Stimulated activated CD4-positive, alpha-beta T cell treated with anti-CD3 and anti-CD28 coated beads, TNF-alpha, amount 100 ng/mL, for 24 hours (primary cell): ENCODE data around the gene ATXN1.
A peak's percentile ranks its signal among the peaks of the same experiment; 100 is the strongest.

Experiments used
- DNase-seq, 3 experiments: peaks; one replicate each; pipeline ENCODE4 v3.0.0-alpha.2; 2020; ENCODE audit warnings: low read depth in 3 of 3

ATXN1 gene

DNA sequence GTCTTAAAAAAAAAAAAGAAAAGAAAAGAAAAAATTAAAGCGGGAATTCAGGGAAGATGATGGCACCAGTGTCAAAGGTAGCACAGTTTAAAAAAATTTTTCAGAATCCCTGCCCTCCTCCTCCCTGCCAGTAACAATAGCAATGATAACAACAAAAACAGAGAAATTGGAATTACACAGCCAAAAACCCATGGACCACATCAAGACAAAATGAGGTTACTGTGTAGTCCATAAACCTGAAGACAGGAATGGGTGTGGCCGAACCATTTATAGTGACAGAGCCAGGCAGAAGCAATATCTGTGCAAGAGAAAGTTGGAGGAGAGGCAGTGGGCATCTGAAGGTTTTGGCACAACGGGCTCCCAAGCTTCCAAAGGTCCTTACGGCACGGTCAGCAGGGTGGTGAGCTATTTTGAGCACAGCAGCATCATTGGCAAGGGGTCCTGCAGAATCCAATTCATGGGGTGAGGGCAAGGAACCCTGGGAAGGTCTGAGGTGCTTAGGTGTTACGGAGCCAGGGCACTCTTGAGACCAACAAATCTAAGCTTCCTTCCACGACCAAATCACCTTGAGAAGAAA is 320.5 kb downstream of the ATXN1 start:
- DNase-seq: no peak

DNA sequence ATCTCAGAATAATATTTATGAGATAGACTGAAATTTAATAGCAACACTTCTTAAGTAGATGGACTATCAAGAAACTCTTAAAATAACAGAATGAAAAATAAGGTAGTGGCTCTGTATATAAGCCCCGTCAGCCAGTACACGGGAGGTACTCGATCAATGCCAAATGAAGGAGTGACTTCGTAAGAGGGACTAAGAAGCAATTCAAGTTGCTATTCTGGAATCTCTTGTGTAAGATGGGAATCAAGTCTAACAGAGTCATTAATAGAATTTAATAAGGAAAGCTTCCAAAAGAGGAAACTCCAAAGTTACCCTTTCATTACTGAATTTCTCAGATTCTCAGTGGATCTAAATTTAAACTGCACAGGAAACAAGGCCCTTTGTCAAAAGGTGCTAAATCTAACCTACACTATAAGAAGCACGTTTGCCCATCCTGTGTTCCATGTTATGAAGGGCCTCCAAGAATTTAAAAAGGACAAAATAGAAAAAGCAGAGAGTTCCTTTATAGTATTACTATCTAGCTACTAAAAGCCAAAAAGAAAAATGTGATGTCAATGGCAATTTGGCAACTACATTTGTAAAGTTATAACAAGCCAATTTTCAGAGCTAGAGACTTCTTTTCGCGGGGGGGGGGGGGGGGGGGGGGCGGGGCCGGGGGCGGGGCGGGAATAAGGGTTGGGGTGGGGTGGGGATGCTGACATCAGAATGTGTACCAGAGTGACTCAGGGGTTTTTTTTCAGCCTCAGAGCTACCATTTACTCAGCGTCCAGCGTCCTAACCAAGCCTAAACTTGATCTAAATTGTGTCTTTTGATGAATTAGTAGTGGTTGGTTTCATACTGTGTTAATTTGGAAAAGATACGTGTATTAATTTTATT is 322.3 kb downstream of the ATXN1 start:
- DNase-seq: no peak

DNA sequence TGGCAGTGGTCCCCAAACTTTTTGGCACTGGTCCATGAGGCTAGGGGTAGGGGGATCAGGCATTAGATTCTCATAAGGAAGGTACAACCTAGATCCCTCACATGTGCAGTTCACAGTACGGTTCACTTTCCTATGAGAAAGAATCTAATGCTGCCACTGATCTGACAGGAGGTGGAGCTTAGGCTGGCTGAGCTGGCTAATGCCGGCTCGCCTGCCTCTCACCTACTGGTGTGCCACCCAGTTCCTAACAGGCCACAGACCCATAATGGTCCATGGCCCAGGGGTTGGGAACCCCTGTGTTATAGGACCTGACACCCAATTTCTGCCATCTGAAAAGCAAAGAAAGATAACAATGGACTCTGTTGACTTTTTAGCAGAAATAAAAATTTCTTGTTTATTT is 323.3 kb downstream of the ATXN1 start:
- no peak for DNase-seq

DNA sequence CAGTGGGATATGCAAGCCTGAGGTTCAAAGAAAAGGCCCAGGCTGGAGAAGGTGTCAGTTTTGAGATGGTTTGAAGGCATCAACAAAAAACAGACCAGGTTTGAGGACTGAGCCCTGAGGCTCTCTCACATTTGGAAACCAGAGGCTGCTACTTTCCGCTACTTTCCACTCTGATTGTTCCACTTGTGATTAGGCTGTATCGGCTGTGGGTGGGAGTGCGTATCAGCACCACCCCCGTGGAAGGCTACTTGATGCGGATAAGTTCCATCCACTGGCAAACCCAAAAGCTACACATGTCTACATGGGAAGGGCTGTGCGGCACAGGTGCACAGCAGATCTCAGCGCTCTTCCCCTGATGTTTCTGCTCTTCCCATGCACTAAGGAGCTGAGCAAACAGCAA is 324.2 kb downstream of the ATXN1 start:
- DNase-seq: peak in 2 of 3 experiments; percentile 19 to 30

DNA sequence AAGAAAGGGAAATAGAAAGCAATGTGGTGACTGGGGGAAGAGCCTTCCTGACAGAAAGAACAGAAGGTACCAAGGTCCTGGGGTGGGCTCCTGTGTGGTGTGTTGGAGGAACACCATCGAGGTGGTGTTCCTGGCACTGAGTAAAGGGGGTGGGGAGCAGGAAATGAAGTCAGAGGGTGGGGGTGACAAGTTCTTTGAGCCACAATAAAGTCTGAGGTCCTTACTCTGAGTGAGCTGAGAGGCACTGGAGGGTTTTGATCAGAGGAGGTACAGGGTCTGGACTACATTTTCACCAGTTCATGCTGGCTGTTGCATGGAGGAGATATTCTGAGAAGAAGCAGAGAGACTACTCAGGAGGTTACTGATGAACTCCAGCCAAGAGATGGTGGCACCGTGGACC is 324.7 kb downstream of the ATXN1 start:
- no peak for DNase-seq

GRCh38 chr6:16434885-16435284 is 326.4 kb downstream of the ATXN1 start:
- no peak for DNase-seq

GRCh38 chr6:16433338-16433890 is 327.8 kb downstream of the ATXN1 start:
- DNase-seq: no peak

DNA sequence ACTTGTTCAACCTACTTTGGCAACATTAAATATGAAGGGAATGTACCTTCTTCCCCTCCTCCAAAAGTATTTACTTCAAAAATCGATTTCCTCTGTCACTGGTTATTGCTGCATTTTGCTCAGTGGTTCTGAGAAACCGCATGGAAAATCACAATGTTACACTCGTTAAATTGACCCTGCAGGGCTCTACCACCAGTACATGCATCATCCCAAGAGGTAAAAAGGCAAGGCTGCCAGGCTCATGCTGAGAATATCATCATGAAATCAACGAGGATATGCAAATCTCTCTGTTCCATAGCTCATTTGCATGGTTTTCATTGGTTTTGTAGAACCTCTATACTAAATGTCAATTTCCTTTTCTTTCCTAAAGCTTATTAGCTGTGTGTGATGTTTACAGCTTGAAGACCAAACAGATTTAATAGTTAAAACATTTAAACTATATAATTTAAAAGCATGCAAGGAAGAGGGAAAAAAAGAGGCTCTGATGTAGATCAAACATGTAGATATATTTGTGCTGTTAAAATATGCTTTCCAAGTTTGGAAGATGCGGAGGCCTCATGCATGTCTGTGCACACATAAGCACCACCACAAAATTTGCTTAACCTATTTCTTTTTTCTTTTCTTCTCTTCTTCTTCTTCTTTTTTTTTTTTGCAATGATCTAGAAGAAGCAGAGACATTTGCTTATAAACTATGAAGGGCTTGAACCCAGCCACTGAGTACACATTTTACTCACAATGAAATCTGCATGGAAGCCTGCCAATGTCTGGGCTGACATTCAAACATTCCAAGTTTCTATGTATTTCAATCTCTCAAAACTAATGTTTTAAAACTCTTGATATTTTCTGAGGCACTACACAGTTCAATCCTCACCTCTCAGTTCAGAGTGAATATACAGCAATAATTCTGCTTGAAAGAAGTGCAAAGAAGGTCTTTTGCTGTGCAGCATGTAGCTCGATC is 328.9 kb downstream of the ATXN1 start:
- DNase-seq: no peak

DNA sequence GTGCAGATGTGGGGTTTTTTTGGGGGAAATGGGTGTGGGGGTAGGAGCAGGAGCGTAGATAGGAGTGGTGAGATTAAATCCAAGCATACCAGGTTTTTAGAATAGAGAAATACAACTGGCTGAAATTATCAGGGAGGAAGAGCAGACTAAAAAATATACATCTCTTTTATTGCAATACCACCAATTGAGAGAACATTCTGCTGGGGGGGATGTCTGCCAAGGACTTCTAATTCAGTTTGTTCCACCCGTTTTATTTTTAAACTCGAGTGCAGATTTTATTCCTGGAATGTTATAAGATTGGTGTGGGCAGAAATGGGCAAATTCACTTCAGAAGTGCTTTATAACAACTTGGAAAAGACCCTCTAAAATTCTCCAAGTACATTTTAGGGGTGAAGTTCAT is 330.2 kb downstream of the ATXN1 start:
- DNase-seq: no peak

GRCh38 chr6:16430391-16431089 is 330.7 kb downstream of the ATXN1 start:
- no peak for DNase-seq

GRCh38 chr6:16429669-16430068 is 331.6 kb downstream of the ATXN1 start:
- DNase-seq: no peak

DNA sequence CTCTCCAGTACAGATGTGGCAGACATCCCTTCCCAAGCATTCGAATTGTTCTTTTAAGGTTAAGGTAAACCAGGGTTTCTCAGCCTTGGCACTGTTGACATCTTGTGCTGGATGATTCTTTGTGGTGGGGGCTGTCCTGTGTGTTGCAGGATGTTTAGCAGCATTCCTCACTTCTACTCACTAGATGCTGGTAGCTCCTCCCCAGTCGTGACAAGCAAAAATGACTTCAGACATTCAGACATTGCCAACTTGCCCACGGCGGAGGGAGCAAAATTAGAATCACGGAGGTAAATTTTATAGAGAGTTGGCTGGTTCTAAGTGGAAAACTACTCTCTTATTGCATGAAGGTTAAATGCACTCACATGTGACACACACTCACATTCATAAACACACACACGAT is 334.1 kb downstream of the ATXN1 start:
- DNase-seq: no peak

- DNase-seq: no peak
These were observed 335.2 kb downstream of the ATXN1 start for GRCh38 chr6:16425881-16426615.

- no peak for DNase-seq
These were observed 339.7 kb downstream of the ATXN1 start for GRCh38 chr6:16421462-16421960.

- peak in 2 of 3 experiments; percentile 44 to 51 for DNase-seq
These were observed 340.4 kb downstream of the ATXN1 start for GRCh38 chr6:16420715-16421461.

GRCh38 chr6:16420337-16420714 is 340.9 kb downstream of the ATXN1 start:
- DNase-seq: no peak

DNA sequence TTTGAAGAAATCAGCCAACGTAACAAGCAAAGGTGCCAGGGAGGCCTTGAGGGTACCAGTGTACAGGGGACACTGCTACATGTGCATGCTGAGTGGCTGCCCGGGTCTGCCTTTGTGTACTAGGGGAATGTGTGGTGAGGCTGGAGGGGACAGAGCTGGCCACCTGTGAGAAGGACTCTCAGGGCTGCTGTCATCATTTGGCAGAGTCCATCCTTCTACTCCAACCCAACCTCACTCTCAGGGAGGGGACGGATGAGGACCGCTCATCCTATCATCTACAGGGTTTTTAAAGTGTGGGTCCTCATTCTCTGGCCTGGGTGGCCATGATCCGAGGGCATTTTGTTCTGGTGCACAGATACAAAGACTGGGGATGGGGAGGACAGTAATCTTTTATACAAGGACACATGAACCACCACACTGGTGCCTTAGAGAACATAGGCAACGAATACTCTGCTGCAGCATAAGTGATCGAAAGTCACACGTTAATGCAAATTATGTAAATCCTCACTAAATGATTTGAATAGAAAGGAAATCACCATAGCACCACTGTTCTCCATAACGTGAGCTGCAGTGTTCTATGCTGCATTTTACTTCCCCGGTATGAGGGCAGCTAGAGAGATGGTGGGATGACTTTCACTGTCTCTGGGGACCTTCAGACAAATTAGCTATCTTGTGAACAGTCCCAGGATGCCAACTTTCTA is 341.5 kb downstream of the ATXN1 start:
- DNase-seq: no peak

GRCh38 chr6:16418151-16418550 is 343.1 kb downstream of the ATXN1 start:
- DNase-seq: no peak

- no peak for DNase-seq
These were observed 345.6 kb downstream of the ATXN1 start for GRCh38 chr6:16415677-16416076.
